HG03196 (cell line): Measurements from ENCODE around the gene MAN2A1.
"Not testable (repeated sequence)": the region's sequence is repeated elsewhere in the genome, so short reads cannot be mapped to it uniquely, and the experiment has no call there.

Experiments
- ATAC-seq: cut with Tn5 transposase; IDR thresholded peaks from one replicate; pipeline ENCODE4 v1.9.1; 2021; ENCODE audit not compliant: unreplicated experiment

Gene MAN2A1

GRCh38 chr5:109812698-109813097, 123.0 kb downstream of the MAN2A1 start:
- ATAC-seq, result no peak

GRCh38 chr5:109816732-109817131, 127.0 kb downstream of the MAN2A1 start:
- ATAC-seq, result no peak

- no peak for ATAC-seq
Observed at GRCh38 chr5:109819878-109820277, 130.2 kb downstream of the MAN2A1 start.

GRCh38 chr5:109823597-109823996, 133.9 kb downstream of the MAN2A1 start:
- no peak for ATAC-seq

GRCh38 chr5:109825450-109825849, 135.7 kb downstream of the MAN2A1 start:
- ATAC-seq, result no peak

- no peak for ATAC-seq
Observed at GRCh38 chr5:109826426-109826825, 136.7 kb downstream of the MAN2A1 start.

GRCh38 chr5:109829331-109829730, 139.6 kb downstream of the MAN2A1 start:
- no peak for ATAC-seq

GRCh38 chr5:109830955-109831502, 141.3 kb downstream of the MAN2A1 start:
- no peak for ATAC-seq

- not testable (repeated sequence) for ATAC-seq
Observed at GRCh38 chr5:109832207-109833188, 142.8 kb downstream of the MAN2A1 start.

- no peak for ATAC-seq
Observed at GRCh38 chr5:109833946-109834345, 144.2 kb downstream of the MAN2A1 start.

GRCh38 chr5:109836280-109836679, 146.6 kb downstream of the MAN2A1 start:
- ATAC-seq, result no peak

- ATAC-seq, result no peak
Observed at GRCh38 chr5:109837231-109837861, 147.6 kb downstream of the MAN2A1 start.

- no peak for ATAC-seq
Observed at GRCh38 chr5:109838157-109838556, 148.4 kb downstream of the MAN2A1 start.

- ATAC-seq, result no peak
Observed at GRCh38 chr5:109844148-109844547, 154.4 kb downstream of the MAN2A1 start.

GRCh38 chr5:109844695-109845094, 155.0 kb downstream of the MAN2A1 start:
- ATAC-seq, result no peak

GRCh38 chr5:109848130-109848529, 158.4 kb downstream of the MAN2A1 start:
- ATAC-seq, result no peak

- no peak for ATAC-seq
Observed at GRCh38 chr5:109849478-109850088, 159.9 kb downstream of the MAN2A1 start.

- no peak for ATAC-seq
Observed at GRCh38 chr5:109852371-109853155, 162.8 kb downstream of the MAN2A1 start.

GRCh38 chr5:109853377-109853776, 163.7 kb downstream of the MAN2A1 start:
- ATAC-seq, result no peak

GRCh38 chr5:109855056-109855455, 165.3 kb downstream of the MAN2A1 start:
- no peak for ATAC-seq
